ENCODE results near the gene WHRN.
A peak's percentile ranks its signal among the peaks of the same experiment; 100 is the strongest.

Gene WHRN

GRCh38 chr9:114445616-114446015 is 59.7 kb downstream of the WHRN start:
- DNase-seq: no peak

DNA sequence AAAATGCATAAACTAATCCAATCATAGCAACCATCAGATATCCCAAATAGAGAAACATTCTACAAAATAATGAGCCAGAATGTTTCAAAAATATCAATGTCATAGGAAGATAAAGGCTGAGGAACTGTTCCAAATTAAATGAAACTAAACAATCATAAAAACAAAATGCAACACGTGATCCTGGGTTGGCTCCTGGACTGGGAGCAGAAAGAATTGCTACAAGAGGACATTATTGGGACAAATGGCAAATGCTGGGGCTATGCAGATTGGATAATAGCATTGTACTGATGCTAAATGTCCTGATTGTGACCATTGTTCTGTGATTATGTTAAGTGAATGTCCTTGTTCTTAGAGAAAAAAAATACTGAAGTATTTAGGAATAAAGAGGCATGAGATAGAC is 63.3 kb downstream of the WHRN start:
- no peak for DNase-seq

DNA sequence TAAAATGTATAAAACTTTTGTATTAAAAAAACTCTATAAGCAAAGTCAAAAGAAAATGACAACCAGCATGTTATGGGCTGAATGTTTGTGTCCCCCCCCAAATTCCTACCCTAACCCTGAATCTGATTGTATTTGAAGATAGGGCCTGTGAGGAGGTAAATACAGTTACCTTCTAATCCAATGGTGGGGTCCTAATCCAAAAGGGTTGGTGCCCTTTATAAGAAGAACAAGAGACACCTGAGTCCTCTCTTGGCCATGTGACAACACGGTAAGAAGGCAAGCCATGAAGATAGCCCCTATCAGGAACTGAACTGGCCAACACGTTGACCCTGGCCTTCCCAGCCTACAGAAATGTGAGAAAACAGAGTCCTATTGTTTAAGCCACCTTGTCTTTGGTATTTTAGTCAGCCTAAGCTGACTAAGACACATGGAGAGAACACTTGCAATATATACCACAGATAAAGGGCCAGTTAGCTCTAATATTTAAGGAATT is 67.8 kb downstream of the WHRN start:
- DNase-seq: no peak

- peak in 1 of 2 donors; percentile 23 for DNase-seq
These were observed 70.4 kb downstream of the WHRN start for GRCh38 chr9:114434878-114435311.

DNA sequence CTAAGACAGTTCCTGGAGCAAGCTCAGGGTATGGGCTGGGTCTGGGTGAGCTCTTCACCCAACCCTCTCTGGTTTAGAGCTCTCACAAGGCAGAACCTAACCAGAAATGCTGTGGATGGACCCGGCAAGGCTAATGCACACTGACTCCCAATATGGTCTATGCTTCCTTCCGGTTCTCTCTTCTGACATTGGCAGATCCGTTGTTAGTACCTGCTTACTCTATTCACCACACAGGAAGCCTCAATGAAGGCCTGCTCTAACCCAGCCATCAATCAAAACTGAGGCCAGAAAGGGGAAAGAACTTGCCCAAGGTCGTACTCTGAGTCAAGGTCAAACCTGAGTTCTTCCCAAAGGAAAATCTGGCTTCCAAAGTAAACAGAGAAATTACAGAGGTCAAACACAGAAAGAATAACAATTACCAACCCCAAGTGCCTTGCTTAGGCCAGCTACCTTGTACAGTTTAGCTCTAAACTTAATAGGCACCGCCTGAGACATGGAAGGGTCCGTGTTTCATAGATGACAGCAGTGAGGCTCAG is 71.5 kb downstream of the WHRN start:
- no peak for DNase-seq

- DNase-seq: no peak
These were observed 72.2 kb downstream of the WHRN start for GRCh38 chr9:114433086-114433485.

GRCh38 chr9:114432323-114433067 is 72.8 kb downstream of the WHRN start:
- no peak for DNase-seq

DNA sequence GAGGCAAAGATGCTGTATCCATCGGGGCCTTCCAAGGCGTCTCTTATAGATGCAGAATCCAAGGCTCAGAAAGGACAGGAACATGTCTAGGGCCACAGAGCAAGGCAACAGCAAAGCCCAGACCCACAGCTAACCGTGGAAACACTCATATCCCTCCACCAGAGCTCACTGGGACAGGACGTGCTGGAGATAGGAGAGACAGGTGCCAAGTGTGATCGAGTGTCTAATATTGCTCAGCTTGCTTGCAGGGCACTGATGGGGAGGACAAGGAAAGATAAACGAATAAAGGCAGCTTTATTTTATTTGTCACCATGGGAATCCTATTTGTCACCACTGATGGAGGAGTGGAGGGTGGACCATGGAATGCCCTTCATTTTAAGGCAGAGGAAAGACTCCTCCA is 73.5 kb downstream of the WHRN start:
- no peak for DNase-seq

- DNase-seq: no peak
These were observed 74.3 kb downstream of the WHRN start for GRCh38 chr9:114431003-114431402.

DNA sequence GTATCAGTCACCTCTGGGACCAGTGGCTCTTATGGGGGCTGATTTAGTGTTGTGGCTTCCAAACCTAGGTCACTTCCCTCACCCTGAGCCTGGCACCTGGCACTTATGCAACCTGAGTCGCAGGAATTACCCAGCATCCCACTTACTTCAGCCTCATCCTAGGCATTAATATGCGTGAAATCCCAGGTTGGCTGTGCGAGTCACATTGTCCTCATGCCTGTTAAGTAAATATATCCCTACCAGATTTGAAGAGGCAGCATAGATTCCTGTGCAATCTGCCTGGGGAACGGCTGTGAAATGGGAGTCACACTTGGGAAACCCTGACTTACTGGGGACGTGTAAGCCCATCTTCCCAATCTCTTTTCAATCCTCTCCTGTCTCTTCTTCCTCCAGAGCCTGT is 74.8 kb downstream of the WHRN start:
- no peak for DNase-seq

DNA sequence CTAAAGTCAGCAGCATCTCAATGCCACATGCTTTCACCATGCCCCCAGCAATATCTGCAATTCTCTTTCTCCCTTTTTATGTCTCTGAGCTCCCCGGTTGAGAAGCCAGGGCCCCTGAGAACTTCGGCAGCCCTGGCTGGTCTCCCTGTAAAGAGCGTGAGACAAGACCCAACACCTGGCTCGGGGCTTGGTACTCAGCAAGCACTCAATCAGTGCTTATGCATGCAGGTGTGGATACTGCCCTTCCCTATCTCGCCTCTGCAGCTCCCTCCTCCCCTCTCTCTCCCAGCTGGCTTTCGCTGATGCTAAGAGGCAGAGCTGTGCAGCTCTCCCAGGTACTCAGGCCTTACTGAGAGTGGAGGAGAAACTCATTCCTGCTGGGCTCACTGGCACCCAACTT is 75.8 kb downstream of the WHRN start:
- no peak for DNase-seq

GRCh38 chr9:114428466-114428865 is 76.8 kb downstream of the WHRN start:
- DNase-seq: no peak

GRCh38 chr9:114427644-114428043 is 77.6 kb downstream of the WHRN start:
- no peak for DNase-seq

DNA sequence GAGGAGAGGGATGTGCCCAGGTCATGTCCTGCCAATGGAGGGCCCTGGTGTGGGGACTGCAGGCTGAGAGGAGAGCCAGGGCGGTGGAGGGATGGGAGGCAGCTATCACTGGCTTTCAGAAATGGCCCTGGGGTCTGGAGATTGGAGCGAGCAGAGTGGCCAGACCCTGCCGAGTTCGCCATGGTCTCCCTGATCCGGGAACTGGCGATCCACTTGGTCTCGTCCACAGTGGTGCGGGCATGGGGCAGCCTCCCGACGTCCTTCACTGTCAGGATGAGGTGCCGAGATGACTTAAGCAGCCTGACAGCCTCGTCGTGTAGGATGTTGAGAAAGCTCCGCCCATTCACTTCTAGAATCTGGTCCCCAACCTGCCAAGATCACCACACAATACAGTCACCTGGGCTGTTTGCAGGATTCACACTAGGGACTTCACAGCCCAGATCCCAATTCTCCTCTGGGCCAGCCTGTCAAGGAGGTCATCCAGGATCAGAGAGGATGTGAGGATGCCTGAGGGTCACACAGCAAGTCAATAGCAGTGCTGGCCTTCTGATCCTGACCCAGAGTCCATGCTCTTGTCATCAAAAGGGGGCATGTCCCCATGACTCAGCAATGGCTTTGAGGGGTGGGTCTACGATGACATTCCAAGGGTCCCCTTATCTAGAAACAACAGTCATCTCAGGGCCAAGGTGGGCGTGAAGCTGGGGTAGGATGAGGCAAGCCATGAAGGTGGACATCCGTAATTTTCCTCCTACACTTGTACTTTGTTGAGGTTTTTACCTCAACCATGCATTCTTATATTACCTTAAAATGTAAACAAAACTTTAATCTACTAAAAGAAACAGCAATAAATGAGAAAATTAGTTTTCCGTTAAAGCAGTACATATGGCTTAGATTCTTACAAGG is 79.0 kb downstream of the WHRN start:
- no peak for DNase-seq

DNA sequence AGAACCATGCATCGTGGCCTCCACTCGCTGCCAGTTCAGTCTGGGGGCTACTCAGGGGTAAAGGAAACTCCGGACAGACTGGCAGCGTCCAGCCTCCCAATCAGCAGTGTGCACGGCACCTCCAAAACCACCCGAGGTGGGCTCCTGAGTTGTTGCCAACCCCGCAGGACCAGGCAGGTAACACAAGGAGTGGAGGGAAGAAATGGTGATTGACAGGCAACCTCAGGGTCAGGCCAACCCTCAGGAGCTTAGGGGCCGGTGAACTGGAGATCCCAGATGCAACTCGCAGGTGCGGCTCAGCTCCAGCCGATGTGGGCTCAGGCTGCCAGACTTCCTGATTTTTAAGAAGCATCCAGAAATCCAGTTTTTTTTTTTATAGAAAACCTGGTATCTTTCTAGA is 80.1 kb downstream of the WHRN start:
- no peak for DNase-seq

GRCh38 chr9:114424126-114424525 is 81.1 kb downstream of the WHRN start:
- DNase-seq: no peak

- DNase-seq: no peak
These were observed 82.1 kb downstream of the WHRN start for GRCh38 chr9:114423181-114423580.

DNA sequence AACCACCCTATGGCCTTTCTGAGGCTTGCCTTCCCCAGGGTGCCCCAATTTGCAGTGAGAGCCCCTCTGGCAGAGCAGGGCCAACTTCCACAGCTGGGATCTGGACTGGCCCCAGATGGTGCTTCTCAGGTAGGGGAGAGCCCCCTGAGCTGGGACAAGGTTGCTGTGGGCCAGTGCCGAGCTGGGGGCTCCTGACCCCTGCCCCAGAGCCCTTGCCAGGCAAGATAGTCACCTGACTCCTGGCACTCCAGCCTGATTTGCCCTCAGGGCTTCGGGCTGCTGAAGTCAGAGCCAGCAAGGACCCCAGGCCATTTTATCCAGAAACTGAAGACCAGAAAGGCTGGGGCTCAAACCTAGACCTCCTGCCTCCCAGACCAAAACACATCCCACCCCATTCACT is 84.1 kb downstream of the WHRN start:
- no peak for DNase-seq

DNA sequence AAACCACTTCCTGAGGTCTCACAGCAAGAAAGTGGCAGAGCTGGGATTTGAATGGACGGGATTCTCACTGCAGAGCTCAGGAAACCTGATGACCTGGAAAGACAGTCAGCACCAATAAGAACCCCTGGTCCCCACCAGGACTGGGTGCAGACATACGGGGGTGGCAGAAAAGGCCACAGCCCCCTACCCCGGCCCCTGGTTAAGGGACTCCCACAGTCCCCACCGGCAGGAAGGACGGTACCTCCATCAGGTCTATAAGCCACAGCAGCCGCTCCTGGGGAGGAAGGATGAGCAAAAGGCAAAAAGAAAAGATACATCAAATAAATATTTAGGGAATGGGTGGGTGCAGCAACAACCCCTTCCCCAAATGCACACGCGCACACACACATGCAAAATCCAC is 85.5 kb downstream of the WHRN start:
- DNase-seq: no peak

GRCh38 chr9:114418053-114418452 is 87.2 kb downstream of the WHRN start:
- DNase-seq: no peak

DNA sequence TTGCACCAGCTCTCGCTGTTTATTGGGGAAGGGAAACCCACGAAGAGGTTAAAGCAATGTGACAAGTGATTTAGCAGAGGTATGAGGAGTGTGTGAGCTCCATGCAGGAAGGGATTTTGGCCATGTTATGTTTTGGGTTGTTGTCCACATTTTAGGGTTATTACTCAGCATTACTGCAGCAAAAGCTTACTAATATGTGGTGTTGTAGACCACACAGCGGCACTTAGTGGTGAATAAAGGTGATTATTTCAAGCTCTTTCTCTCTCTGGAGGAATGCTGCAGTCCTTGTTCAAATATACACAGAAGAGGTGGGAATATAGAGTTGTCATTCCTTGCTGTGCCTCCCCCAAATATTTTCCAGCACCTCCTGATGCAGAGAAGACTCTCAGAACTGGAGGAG is 87.8 kb downstream of the WHRN start:
- no peak for DNase-seq

DNA sequence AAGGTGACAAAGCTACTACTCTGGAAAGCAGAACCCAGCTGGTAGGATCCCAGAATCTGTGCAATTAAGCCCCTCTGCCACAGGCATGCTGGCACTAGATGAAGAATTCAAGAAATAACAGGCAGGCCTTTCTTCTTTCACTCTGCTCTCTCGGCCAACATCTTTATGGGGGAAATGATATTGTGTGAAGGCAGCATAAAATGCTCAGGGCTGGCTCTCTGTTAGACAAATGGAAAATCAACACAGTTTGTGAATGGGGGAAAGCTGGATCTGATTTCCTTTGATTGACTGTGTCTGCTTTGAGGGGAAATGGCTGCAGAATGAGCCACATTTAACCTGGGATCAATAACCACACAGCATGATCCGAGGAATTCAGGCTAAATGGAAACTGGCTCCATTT is 88.4 kb downstream of the WHRN start:
- no peak for DNase-seq

DNA sequence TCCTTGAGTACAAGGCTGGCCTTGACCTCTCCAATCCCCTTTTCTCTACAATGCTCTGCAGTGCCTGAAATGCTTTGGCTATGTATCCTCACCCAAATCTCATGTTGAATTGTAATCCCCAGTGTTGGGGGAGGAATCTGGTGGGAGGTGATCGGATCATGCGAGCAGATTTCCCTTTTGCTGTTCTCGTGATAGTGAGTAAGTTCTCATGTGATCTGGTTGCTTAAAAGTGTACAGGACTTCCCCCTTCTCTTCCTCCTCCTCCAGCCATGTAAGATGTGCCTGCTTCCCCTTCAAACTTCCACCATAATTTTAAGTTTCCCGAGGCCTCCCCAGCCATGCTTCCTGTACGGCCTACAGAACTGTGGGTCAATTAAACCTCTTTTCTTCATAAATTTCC is 89.0 kb downstream of the WHRN start:
- DNase-seq: peak; percentile 89 to 94

GRCh38 chr9:114414346-114414745 is 90.9 kb downstream of the WHRN start:
- peak; percentile 30 to 33 for DNase-seq

All from inflammatory macrophage treated with lipopolysaccharide for 1 hour (primary cell).